ENCODE measurements around the gene CRACR2A. TPM values are rescaled to one million over a fixed set of nuclear protein-coding genes. Genes with fewer than 3 reads are reported as not detected.

CRACR2A gene
- total RNA-seq, 2 donors from 2014 or later: 1.1 to 4.7 TPM

GRCh38 chr12:3750616-3751015 lies 2.3 kb downstream of the CRACR2A start:
- Mint-ChIP-seq H3K4me3 (no peak overlapping the region), H3K9me3 (peaks cover 7% of the 10 kb centered on the region), H3K27me3 (ENCODE audit: insufficient read depth) (peaks cover 44% of the 10 kb centered on the region), H3K4me1 (peaks cover 9% of the 10 kb centered on the region), H3K27ac (no peak overlapping the region), H3K36me3 (ENCODE audit: low read depth) (no peaks in the 10 kb centered on the region)
- H3K4me1 ChIP-seq (ENCODE audit: control insufficient read depth, insufficient read depth, low read length): no peaks in the 10 kb centered on the region
- WGBS, 2 experiments (ENCODE audit: insufficient coverage in 1 of 2, insufficient read length in 1 of 2): 90 to 93% methylated on average over 3 of the region's 4 CpGs
- H3K9ac ChIP-seq (ENCODE audit: extremely low read depth, low read length, poor library complexity, severe bottlenecking): no peak overlapping the region
- no peak for DNase-seq
- peaks cover 31% of the 10 kb centered on the region for H3K27me3 ChIP-seq (ENCODE audit: control insufficient read depth, insufficient read depth, low read length, poor library complexity, severe bottlenecking)
- no peak for TF ChIP-seq CTCF (conservative IDR thresholded peaks at IDR 0.05)
- no peaks in the 10 kb centered on the region for H3K36me3 ChIP-seq (ENCODE audit: control insufficient read depth, insufficient read depth, low read length)
- H3K9me3 ChIP-seq (ENCODE audit: control insufficient read depth, low read length): no peaks in the 10 kb centered on the region
- H3K4me3 ChIP-seq (ENCODE audit: low read length): no peak overlapping the region
- H3K27ac ChIP-seq (ENCODE audit: low read depth, low read length): no peak overlapping the region

GRCh38 chr12:3748620-3749019 lies 4.3 kb downstream of the CRACR2A start:
- H3K4me1 Mint-ChIP-seq: peaks cover 8% of the 10 kb centered on the region
- no peaks in the 10 kb centered on the region for H3K9me3 ChIP-seq (ENCODE audit: control insufficient read depth, low read length)
- H3K27ac Mint-ChIP-seq: no peak overlapping the region
- H3K4me3 Mint-ChIP-seq: no peak overlapping the region
- WGBS, 2 experiments (ENCODE audit: insufficient coverage in 1 of 2, insufficient read length in 1 of 2): 85 to 92% methylated on average over 2 to 4 of the region's 4 CpGs
- H3K27me3 Mint-ChIP-seq (ENCODE audit: insufficient read depth): peaks cover 35% of the 10 kb centered on the region
- no peaks in the 10 kb centered on the region for H3K36me3 ChIP-seq (ENCODE audit: control insufficient read depth, insufficient read depth, low read length)
- no peak for TF ChIP-seq CTCF (conservative IDR thresholded peaks at IDR 0.05)
- H3K4me3 ChIP-seq (ENCODE audit: low read length): no peak overlapping the region
- H3K9ac ChIP-seq (ENCODE audit: extremely low read depth, low read length, poor library complexity, severe bottlenecking): no peak overlapping the region
- peaks cover 31% of the 10 kb centered on the region for H3K27me3 ChIP-seq (ENCODE audit: control insufficient read depth, insufficient read depth, low read length, poor library complexity, severe bottlenecking)
- H3K27ac ChIP-seq (ENCODE audit: low read depth, low read length): no peak overlapping the region
- DNase-seq: no peak
- H3K4me1 ChIP-seq (ENCODE audit: control insufficient read depth, insufficient read depth, low read length): no peaks in the 10 kb centered on the region
- peaks cover 7% of the 10 kb centered on the region for H3K9me3 Mint-ChIP-seq
- no peaks in the 10 kb centered on the region for H3K36me3 Mint-ChIP-seq (ENCODE audit: low read depth)

GRCh38 chr12:3747976-3748619 lies 4.8 kb downstream of the CRACR2A start:
- no peak overlapping the region for H3K27ac ChIP-seq (ENCODE audit: low read depth, low read length)
- H3K9me3 ChIP-seq (ENCODE audit: control insufficient read depth, low read length): no peaks in the 10 kb centered on the region
- no peak for TF ChIP-seq CTCF (conservative IDR thresholded peaks at IDR 0.05)
- H3K36me3 ChIP-seq (ENCODE audit: control insufficient read depth, insufficient read depth, low read length): no peaks in the 10 kb centered on the region
- peaks cover 31% of the 10 kb centered on the region for H3K27me3 ChIP-seq (ENCODE audit: control insufficient read depth, insufficient read depth, low read length, poor library complexity, severe bottlenecking)
- Mint-ChIP-seq H3K4me1 (peaks cover 4% of the 10 kb centered on the region), H3K27ac (no peak overlapping the region), H3K4me3 (no peak overlapping the region), H3K36me3 (ENCODE audit: low read depth) (no peaks in the 10 kb centered on the region), H3K27me3 (ENCODE audit: insufficient read depth) (peaks cover 32% of the 10 kb centered on the region), H3K9me3 (peaks cover 7% of the 10 kb centered on the region)
- H3K4me3 ChIP-seq (ENCODE audit: low read length): no peak overlapping the region
- H3K4me1 ChIP-seq (ENCODE audit: control insufficient read depth, insufficient read depth, low read length): no peaks in the 10 kb centered on the region
- DNase-seq: peak; percentile 14
- WGBS, 2 experiments (ENCODE audit: insufficient coverage in 1 of 2, insufficient read length in 1 of 2): 82 to 96% methylated on average over 3 to 5 of the region's 5 CpGs
- H3K9ac ChIP-seq (ENCODE audit: extremely low read depth, low read length, poor library complexity, severe bottlenecking): no peak overlapping the region

Measured in endodermal cell (in vitro differentiated cells).